IPS DF 19.7 (cell line): ENCODE measurements around the gene RORC.
"Not testable (repeated sequence)": the region's sequence is repeated elsewhere in the genome, so short reads cannot be mapped to it uniquely, and the experiment has no call there.

ENCODE experiments used
- DNase-seq: peaks from one replicate; pipeline ENCODE4 v3.0.0-alpha.2; 2013; ENCODE audit warnings: low read depth, low spot score

Gene RORC

DNA sequence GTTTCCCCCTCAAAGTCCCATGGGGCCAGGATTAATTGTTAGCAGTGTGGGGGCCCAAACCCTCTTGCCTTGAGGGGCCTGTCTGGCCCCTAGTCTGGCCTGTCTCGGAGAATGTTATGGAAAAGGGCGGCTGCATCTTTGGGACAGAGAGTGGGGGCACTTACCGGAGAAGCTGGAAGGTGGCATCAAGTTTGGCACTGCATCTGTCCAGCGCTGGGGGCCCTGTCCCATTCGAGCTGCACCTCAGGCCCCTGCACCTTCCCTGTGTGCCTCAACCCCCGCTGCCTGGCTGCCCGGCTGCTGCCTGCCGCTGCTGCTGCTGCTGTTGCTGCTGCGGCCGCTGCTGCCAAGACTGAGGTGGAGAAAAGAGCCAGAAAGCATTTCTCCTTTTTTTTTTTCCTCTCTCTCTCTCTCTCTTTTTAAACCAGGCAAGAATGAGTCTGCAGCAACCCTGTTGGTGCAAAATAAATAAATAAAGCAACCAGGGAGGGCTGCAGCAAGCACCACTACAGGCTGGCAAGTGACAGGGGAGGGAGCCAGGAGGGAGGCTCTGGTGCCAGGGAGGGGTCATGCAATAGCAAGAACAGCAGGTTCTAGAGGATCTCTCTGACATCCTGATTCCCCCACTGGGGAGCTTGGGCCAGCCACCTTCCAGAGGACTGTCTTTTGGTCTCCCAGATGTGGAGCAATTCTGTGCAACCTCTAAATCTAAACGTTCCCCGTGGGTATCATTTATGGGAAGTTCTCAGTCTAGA lies 26.4 kb downstream of the RORC start, which contains the start of gene LINGO4:
TSS of gene LINGO4 (minus strand) at position 354 of the 755 bp plus-strand sequence. CDS start 2,715 bp downstream, outside the sequence.
- DNase-seq = no peak

DNA sequence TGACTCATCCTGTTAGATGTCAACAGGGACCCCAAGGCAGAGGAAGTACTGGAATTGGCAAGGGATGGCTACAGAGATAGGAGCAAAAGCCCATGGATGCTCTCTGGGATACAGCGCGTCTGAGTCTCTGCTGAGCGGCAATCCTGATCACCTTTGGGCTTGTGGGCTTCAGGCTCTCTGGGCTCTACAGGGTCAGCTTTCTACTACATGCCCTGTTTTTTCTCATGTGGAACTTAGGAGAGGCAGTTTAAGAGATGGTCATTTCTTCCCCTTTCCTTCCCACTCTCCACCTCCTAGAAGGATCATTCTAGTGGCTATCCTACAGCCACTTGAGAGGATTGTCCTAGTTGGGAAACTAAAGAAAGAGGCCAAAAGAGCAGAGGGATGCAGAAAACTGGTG lies 27.7 kb downstream of the RORC start:
- no peak for DNase-seq

DNA sequence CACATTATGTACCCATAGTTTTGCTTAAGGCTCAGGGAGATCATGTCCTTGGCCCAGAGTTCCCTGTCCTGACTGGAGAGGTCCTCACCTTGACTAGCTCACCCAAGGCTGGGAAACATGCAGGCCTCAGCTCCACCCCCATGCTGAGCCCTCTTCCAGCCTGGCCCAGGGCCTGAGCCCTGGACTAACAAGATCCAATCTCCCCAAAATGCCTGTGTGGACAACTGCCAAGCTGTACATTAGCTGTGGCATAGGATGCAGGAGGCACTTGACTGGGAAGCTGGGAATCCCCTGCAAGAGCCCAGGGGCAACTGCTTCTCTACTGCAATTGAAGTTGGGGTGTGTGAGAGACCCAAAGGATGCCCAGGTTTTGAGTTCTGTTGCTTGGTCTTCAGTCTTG lies 28.4 kb downstream of the RORC start:
- DNase-seq = no peak

DNA sequence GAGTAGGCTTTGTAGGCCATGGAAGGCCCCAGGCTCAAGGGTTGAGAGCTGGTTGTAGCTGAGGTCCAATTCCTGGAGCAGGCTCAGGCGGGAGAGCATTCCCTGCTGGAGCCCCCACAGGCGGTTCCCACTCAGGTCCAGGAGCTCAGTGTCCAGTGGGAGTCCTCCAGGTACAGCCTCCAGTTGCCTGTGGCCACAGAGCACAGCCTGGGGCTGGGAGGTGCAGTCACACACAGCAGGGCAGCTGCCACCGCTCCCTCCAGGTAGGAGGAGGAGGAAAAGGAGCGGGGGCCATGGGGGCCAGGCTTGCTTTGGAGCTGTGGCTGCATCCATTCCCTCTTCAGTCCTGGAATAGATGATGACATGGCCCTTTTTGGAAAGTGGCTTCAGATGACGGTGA lies 29.2 kb downstream of the RORC start:
- no peak for DNase-seq

DNA sequence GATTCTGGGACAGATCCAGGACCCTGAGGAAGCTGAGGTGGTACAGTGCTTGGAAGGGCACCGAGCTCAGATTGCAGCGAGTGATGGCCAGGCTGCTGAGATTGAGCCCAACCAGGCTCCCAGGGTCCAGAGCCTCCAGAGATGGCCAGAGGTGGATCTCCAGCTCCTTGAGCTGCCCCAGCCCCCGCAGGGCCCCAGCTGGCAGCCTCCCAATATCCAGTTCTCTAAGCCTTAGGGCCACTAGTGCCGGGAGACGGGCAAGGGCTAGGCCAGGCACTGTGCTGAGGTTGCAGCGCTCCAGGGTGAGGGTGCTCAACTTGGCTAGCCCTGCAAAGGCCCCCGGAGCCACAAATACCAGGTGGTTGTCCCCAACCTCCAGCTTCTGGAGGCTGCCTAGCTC lies 29.8 kb downstream of the RORC start:
- no peak for DNase-seq

DNA sequence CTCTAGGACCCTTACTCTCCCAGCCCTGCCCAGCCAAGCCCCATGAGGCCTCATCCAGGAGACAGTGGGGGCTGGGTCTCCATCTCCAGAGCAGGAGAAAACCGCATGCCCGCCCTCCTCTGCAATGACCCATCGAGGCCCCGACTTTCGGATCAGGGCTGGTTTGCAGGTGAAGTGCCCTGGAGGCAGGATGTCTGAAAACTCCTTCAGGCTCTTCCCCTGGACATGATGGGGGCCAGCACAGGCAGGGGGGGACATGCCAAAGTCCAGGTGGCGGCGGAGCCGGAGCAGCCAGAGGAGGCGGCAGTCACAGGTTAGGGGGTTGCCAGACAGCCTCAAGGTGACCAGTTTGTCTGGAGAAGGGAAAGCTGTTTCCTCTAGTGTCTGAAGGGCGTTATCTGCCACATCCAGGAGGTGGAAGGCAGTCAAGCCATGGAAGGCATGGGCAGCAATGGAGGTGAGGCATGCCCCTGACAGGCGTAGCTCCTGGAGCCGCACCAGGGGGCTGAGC lies 30.2 kb downstream of the RORC start:
- no peak for DNase-seq

DNA sequence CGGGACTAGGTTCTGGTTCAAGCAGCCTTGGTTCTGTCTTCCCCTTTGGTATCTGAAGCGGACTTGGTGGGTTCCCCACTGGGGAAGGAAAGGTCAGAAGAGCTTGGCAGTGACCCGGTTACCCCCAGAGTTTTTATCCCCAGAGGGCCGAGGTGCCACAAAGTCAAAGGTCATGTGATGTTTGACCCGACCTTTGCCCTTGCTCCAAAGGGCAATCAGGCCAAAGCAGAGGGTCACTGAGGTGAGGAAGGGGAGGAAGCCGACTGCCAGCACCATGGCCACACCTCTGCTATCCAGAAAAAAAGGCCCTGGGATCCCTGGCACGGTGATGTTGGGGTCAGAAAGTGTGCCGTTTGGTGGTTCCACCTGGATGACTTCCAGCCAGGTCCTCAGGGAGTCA lies 30.8 kb downstream of the RORC start:
- DNase-seq = no peak

DNA sequence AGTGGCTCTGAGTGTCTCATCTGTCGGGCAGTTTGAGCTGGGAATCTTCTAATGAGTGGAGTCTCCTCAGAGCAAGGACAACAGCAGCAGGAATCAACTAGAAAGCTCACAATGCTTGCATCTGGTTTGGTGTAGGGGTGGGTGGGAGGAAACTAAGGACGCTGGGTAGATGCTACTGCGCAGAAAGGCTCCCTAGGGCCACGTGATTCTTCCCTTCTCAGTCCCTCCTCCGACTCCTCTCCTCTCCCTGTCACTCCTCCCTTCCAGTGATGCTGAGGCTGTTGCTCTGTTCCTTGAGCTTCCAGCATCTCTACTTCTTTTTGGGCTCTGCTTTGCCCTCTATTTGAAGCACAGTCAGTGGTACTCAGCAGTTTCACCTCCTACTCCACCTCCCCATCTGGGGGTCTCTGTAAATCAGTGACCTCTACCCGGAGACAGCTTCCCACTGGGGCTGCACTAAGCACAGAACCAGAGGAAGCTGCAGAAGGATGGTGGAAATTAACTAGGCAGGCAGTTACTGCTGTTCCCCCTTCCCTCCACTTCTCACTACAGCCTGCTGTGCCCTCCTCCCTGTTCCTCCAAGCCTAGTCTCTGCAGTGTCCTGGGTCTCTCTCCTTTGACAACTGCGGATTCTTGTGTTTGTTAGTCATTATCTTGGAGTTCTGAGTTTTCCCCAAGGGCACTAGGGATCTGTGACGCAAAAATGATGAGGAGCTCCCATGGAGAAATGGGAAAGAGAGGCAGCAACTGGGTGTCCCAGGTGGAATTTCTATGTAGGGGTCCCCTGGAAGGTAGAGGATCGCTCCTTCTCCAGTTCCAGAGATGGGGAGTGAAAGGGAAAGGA lies 32.2 kb downstream of the RORC start:
- DNase-seq = no peak

DNA sequence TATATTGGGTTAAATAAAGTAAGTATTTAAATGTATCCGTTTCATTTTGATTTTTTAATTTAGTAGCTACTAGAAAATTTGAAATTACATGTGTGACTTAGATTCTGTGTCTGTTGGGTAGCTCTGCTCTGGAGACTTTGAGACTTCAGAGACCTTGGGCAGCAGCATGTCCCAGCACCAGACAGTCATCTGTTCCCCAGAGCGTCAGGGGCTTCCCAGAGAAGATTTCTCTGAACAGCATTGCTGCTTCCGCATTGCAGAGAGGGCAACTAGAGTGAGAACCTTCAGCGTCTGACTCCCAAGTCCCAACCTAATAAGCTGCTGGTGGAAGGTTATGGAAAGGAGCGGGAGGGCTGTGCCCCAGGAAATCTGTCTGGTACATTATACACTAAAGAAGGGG lies 33.0 kb downstream of the RORC start:
- DNase-seq = no peak

DNA sequence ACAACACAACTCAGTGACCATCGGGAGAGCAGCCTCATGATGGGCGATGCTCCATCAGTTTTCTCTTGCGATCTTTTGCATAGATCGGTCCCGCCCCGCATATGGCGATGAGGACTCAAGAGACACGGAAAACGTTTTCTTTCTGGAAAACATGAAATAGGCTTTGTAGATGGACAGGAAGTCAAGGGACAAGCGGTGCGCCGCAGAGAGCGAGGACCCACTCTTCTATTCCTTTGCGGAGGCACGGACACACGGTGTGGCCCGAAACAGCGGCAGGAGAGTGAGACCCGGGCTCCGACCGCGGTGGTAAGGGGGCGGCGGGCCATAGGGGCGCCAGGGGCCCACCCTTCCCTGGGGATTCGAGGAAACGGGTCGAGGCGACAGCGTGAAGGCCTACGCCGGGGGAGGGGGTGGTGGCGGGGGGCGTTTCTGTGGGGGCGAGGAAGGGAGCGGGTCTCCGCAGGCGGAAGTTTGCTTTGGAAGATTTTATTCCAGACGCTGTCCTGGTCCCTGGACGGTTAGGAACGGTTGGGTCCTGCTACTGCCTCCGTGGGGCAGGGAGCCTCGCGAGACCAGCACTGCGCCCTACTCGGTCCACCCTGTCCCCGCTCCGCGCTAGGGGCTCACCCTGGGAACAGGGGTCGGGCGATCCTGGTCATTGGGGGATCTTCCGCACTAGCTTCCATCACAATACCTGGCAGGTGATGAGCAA lies 40.5 kb downstream of the RORC start:
- no peak for DNase-seq

DNA sequence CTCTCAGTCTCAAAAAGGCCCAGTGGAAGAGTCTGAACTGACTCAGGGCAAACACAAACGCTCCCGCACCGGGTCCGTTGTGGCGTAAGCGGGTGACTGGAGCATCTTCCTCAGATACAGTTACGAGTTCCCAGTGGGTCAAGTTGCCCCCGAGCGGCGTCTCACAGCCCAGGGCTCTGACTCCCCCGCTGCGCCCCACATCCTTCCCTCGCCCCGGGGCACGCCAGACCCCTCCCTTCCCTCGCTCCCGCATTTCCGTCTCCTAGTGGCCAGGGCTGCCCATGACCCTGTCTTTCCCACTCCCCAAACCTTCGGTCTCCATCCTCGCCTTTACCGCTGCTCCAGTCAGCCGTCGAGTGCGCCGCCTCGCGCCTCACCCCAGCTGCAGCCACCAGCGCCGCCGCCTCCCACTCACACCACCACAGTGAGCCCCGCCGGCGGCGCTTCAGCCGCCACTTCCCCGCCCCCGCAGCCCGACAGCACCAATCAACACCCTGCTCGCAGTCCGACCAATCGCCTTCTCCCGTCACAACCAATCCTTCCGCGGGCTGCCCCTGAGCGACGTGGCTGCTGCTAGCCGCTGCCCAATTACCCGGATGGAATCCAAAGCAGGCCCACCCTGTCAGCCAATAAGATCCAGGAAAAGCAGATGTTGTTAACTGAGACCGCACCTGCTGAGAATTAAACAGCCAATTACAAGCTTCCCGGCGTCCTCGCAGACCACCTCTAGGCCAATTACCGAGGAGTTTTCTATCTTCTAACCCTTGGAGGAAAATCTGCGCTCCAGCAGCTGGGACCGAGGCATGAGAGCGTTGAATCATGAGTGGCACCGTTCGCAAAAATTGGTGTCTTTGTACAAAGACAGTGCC lies 41.3 kb downstream of the RORC start, which contains the start of gene TDRKH:
TSS of gene TDRKH (minus strand) at position 430 of the 869 bp plus-strand sequence. CDS start 7,478 bp downstream, outside the sequence.
- peak; percentile 98 for DNase-seq

DNA sequence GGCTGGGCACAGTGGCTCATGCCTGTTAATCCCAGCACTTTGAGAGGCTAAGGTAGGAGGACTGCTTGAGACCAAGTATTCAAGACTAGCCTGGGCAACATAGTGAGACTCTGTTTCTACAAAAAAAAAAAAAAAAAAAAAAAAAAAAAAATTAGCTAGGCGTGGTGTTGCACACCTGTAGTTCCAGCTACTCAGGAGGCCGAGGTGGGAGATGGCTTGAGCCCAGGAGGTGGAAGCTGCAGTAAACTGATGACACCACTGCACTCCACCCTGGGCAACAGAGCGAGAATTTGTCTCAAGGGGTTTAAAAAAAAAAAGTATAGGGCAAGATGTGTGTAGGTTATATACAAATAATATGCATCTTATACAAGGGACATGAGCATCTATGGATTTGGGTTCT lies 43.9 kb downstream of the RORC start:
- no peak for DNase-seq

DNA sequence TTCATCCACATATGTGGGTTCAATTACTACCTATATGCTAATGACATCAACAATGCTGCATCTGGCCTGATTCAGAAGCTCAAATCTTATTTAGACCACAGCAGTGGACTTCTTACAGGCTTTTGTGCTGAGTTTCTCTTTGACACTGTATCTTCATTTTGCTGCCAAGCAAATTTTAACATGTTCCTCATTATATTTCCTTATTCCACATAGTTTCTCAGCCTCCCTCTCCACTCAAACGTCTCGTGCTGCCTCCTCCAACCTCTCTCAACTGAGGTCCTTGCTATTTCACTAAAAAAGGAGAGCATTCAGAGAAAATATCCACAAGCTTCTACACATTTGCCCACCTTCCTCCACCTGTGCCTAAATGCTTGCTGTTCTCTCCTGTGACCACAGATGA lies 47.8 kb downstream of the RORC start:
- no peak for DNase-seq

DNA sequence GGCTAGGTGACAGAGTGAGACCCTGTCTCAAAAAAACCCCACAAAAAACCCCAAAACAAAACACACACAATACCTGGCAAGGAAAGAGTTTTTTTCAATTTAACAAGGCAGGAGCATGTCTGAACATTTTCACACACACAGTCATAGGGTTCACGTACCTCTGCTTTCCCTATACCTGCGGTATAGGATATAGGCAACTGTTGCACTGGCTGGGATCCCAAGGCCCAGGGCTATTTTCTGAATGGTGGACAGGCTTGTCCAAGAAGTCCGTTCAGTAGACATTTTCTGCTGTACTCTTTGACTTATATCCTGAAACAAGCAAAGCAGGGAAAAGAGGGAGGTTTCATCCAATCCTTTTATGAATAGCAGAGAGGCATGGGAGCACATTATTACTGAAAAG lies 48.9 kb downstream of the RORC start:
- no peak for DNase-seq

DNA sequence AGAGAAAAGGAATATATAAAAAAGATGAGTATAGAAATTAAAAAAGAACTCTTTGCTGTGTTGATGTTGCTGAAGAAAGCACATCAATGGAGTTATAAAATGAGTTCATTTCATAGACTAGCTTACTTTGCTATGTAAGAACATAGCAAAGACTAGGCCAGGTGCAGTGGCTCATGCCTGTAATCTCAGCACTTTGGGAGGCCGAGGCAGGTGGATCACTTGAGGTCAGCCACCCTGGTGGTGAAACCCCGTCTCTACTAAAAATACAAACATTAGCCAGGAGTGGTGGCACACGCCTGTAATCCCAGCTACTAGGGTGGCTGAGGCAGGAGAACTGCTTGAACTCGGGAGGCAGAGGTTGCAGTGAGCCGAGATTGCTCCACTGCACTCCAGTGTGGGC lies 49.6 kb downstream of the RORC start:
- DNase-seq = not testable (repeated sequence)

DNA sequence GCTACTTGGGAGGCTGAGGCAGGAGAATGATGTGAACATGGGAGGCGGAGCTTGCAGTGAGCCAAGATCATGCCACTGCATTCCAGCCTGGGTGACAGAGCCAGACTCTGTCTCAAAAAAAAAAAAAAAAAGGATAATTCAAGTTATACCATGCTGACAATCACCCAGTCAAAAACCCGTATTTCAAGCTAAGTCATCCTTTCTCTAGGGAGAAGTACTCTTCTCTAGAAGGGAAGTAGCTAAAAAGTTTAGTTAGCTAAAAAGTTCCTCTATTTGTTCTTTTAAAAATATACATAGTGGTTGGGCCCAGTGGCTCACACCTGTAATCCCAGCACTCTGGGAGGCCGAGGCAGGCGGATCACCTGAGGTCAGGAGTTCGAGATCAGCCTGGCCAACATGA lies 50.9 kb downstream of the RORC start:
- DNase-seq = not testable (repeated sequence)

DNA sequence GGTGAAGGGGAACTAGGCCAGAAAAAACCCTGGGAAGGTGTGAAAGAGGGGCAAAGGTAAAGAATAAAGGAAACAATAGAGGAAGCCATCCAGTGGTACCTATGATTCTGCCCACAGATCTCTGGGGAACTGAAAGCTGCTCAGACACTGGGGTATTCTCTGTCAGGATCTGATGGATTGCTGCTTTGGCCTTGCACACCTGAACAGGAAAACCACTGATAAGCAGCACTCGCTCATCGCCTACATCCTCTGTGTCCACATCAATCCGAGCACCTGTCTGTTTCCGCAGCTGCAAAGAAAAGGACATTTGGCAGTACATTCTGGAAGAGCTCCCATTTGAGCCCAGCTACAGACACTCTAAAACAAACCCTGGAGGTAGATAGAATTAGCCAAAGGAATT lies 51.8 kb downstream of the RORC start:
- DNase-seq = no peak

DNA sequence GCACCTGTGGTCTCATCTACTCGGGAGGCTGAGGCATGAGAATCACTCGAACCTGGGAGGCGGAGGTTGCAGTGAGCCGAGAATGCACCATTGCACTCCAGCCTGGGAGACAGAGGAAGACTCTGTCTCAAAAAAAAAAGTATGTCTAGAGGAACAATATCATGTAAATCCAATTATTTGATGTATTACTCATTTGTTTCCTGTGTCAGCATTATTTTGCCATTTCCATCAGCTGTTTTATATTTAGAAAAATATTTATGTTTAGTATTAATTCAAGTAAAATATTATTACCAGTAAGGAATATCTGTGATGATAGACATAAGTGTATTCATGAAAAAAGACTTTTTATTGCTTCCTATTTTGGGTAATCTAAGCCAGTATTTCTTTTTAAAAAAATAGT lies 54.3 kb downstream of the RORC start:
- DNase-seq = no peak

DNA sequence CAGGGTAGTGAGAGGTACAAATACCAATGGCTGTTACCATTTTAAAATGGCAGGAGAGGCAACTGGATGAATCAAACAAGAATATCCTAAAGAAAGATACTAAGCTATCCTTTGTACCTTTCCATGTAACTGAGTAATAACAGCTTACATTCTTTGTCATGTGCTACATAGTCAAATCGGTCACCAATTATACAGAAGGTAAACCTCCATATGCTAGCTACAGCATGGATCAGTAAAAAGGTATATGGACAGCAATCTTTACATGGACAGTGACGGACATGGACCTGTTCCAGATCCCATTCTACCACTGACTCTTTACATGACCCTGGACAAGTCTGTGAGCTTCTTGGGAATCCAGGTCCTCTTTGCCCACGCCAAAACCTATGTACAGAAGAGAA lies 54.9 kb downstream of the RORC start:
- DNase-seq = no peak

DNA sequence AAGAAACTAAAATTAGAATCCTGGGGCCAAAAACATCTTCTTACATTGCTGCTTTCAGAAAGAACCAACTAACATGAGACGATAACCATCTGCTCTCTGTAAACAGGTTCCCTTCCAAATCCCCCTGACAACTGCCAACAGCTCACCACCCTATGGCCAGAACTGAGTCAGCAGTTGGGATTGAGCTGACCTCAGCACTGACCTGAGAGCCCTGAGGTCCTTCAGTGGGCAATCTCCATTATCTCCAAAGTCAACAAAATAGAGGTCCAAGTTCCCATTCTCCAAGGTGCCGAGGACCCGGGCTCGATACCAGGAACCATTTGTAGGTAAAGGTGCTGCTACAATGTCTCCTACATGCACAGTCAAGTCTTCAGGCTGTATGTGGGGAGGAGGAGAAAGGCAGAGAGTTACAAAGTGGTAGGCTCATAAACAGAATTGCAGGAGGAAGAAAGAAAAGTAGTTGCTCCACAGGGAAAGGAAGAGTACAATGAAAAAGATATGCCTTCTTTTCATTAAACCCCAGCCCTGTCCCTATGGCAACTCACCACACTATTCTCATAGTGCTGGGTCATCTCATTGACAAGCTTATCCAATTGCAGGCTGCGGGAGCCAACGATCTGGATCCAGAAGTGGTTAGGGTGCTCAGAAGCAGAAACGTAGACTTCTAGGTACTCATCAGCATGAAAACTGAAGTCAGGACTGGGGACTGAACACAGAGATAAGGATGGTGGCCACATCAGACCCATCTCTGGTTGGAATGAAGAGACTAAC lies 55.5 kb downstream of the RORC start:
- no peak for DNase-seq
